Mesothelial cell of epicardium (in vitro differentiated cells): ENCODE data around the gene PAN2. TPM values are rescaled to one million over a fixed set of nuclear protein-coding genes. Genes with fewer than 3 reads are reported as not detected.
A peak's percentile ranks its signal among the peaks of the same experiment; 100 is the strongest.
"Not testable (repeated sequence)": the region's sequence is repeated elsewhere in the genome, so short reads cannot be mapped to it uniquely, and the experiment has no call there.

Experiments used
- DNase-seq, 2 experiments: peaks; one replicate each; pipeline ENCODE4 v3.0.0; 2021; ENCODE audit warnings: low spot score in 2 of 2; ENCODE audit not compliant: unreplicated experiment in 2 of 2
- H3K27ac Mint-ChIP-seq: 2 replicates; pipeline ENCODE4 v1.8.0; 2021; ENCODE audit warnings: mixed read lengths
- H3K27me3 Mint-ChIP-seq: 2 replicates; pipeline ENCODE4 v1.8.0; 2021; ENCODE audit warnings: low read depth, mixed read lengths
- H3K36me3 Mint-ChIP-seq: 2 replicates; pipeline ENCODE4 v1.8.0; 2021; ENCODE audit warnings: mixed read lengths
- H3K4me1 Mint-ChIP-seq: 2 replicates; pipeline ENCODE4 v1.8.0; 2021; ENCODE audit warnings: mixed read lengths
- H3K4me3 Mint-ChIP-seq: 2 replicates; pipeline ENCODE4 v1.8.0; 2021; ENCODE audit warnings: mild to moderate bottlenecking, moderate library complexity, mixed read lengths
- H3K9me3 Mint-ChIP-seq: 2 replicates; pipeline ENCODE4 v1.8.0; 2021; ENCODE audit warnings: mixed read lengths
- CTCF ChIP-seq: fragments of 200-600 bp; sonication (generic); IDR thresholded peaks from one replicate; pipeline ENCODE4 v1.5.0; 2021; ENCODE audit warnings: antibody characterized with exemption; ENCODE audit not compliant: unreplicated experiment
- total RNA-seq: library from RNA; stranded (reverse); gene quantifications from 3 replicates; pipeline ENCODE4 v1.2.1, GENCODE V29; 2021

PAN2 gene
- total RNA-seq, 1 donor from 2014 or later = 66.4 TPM

GRCh38 chr12:56346675-56347074 lies 12.9 kb upstream of the PAN2 start:
- no peaks in the 10 kb centered on the region for H3K27me3 Mint-ChIP-seq
- no peaks in the 10 kb centered on the region for H3K4me1 Mint-ChIP-seq
- no peak overlapping the region for H3K27ac Mint-ChIP-seq
- H3K9me3 Mint-ChIP-seq = no peaks in the 10 kb centered on the region
- DNase-seq = no peak
- no peak overlapping the region for H3K4me3 Mint-ChIP-seq
- H3K36me3 Mint-ChIP-seq = peaks cover 52% of the 10 kb centered on the region
- TF ChIP-seq CTCF = no peak

- not testable (repeated sequence) for H3K4me3 Mint-ChIP-seq, H3K27me3 Mint-ChIP-seq, H3K9me3 Mint-ChIP-seq, H3K4me1 Mint-ChIP-seq, DNase-seq, H3K27ac Mint-ChIP-seq
- peaks cover 29% of the 10 kb centered on the region for H3K36me3 Mint-ChIP-seq
Observed at GRCh38 chr12:56342290-56342689, 8.5 kb upstream of the PAN2 start.

DNA sequence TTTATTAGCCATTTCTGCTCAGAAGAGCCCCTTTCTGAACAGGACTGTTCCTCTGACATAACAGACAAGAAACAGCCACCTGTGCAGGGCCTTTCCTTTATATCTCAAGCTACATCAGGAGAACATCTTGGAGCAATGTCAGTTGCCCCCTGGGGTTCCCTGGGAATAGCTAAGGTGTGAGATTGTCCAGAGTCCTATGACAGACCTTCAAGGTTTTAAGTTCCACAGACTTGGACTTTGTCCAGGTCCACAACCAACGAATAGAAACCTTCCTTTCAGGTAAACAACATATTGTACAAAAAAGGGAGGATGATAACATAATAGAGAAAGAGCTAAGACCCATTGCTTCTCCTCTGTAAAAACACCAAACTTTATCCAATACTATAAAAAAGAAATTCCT lies 7.8 kb upstream of the PAN2 start:
- Mint-ChIP-seq H3K4me1 (peaks cover 3% of the 10 kb centered on the region), H3K4me3 (no peak overlapping the region), H3K9me3 (no peaks in the 10 kb centered on the region), H3K27ac (peak overlapping the region; percentile 6), H3K36me3 (peaks cover 26% of the 10 kb centered on the region), H3K27me3 (no peaks in the 10 kb centered on the region)
- TF ChIP-seq CTCF = no peak
- DNase-seq = no peak

DNA sequence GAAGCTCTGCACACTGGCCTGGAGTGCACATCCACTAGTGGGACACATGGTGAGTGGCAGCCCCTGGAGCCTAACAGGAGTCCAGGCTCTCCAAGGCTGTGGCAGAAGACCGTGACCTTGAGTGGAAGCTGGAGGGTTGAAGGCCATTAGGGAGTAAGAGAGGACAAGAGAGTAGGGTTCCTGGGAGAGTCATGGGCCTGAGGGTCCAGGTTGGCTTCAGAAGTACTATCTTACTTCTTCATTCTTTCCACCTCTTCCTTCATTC lies 5.3 kb upstream of the PAN2 start:
- Mint-ChIP-seq H3K27ac (peak overlapping the region; percentile 73), H3K27me3 (no peaks in the 10 kb centered on the region), H3K9me3 (no peaks in the 10 kb centered on the region), H3K4me1 (peaks cover 6% of the 10 kb centered on the region), H3K4me3 (no peak overlapping the region), H3K36me3 (peaks cover 13% of the 10 kb centered on the region)
- DNase-seq = no peak
- no peak for TF ChIP-seq CTCF

DNA sequence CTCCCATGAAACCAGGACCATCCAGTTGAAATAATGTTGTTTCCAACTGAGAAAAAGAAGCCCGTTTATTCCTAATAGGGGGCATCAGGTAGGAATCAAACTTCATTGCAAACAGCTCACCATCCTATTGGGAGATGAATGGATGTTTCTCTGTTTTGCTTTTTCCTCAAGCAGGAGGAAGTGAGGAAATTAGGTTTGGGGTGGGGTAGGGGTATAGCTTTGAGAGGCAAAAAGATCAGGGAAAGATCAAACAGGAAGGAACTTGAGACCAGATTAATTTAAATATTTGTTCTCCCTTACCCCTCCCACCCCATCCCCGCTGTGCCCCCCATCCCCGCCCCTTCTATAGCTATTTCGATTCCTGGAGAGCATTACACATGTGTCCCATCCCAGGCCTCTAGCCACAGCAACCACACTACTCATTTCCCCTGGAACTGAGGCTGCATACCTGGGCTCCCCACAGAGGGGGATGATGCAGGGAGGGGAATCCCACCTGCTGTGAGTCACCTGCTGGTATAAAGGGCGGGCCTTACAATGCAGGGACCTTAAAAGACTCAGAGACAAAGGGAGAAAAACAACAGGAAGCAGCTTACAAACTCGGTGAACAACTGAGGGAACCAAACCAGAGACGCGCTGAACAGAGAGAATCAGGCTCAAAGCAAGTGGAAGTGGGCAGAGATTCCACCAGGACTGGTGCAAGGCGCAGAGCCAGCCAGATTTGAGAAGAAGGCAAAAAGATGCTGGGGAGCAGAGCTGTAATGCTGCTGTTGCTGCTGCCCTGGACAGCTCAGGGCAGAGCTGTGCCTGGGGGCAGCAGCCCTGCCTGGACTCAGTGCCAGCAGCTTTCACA lies 4.7 kb upstream of the PAN2 start, which contains the start of gene IL23A:
Gene IL23A, plus strand, starts transcription at position 577 of the 850 bp plus-strand sequence. Its CDS starts 161 bp downstream, at position 738.
- no peak for DNase-seq
- Mint-ChIP-seq H3K36me3 (peaks cover 8% of the 10 kb centered on the region), H3K27ac (peak within 1 kb of the TSS; percentile 73), H3K27me3 (no peaks in the 10 kb centered on the region), H3K4me3 (no peak within 1 kb of the TSS), H3K9me3 (no peaks in the 10 kb centered on the region), H3K4me1 (peaks cover 8% of the 10 kb centered on the region)
- TF ChIP-seq CTCF = no peak

DNA sequence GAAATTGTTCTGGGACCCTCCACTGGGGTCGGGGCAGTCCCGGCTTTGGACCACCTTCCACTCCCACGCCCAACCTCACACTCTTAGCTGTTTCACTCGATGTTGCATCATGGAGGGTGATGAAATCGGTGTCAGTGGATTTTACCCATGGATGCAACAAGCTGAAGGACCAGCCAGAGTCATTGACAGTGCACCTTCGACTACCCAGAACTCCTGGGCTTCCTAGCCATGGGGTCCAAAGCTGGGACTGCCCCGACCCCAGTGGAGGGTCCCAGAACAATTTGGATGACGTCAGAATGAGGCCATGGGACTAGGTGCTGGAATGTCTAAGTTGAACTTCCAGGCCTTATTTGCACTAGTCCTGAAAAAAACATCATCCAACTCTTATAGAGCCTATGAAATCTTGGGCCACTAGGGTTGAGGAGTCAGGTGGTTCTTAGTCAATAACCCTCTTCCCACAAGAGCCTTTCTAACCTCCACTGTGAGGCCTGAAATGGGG lies 4.0 kb upstream of the PAN2 start:
- Mint-ChIP-seq H3K4me3 (no peak overlapping the region), H3K36me3 (peaks cover 3% of the 10 kb centered on the region), H3K27ac (no peak overlapping the region), H3K27me3 (no peaks in the 10 kb centered on the region), H3K9me3 (no peaks in the 10 kb centered on the region), H3K4me1 (peaks cover 16% of the 10 kb centered on the region)
- no peak for DNase-seq
- TF ChIP-seq CTCF = no peak
